CD1c-positive myeloid dendritic cell (primary cell): Measurements from ENCODE around the gene ATP4B.

ENCODE experiments used
- DNase-seq: peaks from one replicate; pipeline ENCODE4 v3.0.0-alpha.2; 2016; ENCODE audit errors: extremely low spot score

ATP4B gene

GRCh38 chr13:113657851-113658741 is at the start of gene ATP4B:
ATP4B (minus strand) TSS chr13:113658198; CDS start chr13:113658144, 54 bp downstream.
- no peak for DNase-seq

- no peak for DNase-seq
Observed at GRCh38 chr13:113672002-113672651, 14.1 kb upstream of the ATP4B start.

- no peak for DNase-seq
Observed at GRCh38 chr13:113671066-113672001, 13.3 kb upstream of the ATP4B start.

GRCh38 chr13:113670541-113670940 is 12.5 kb upstream of the ATP4B start:
- no peak for DNase-seq

GRCh38 chr13:113669755-113670341 is 11.8 kb upstream of the ATP4B start:
- no peak for DNase-seq

- no peak for DNase-seq
Observed at GRCh38 chr13:113669231-113669754, 11.3 kb upstream of the ATP4B start.

- DNase-seq = no peak
Observed at GRCh38 chr13:113668491-113668971, 10.5 kb upstream of the ATP4B start.

- no peak for DNase-seq
Observed at GRCh38 chr13:113667771-113668490, 9.9 kb upstream of the ATP4B start.

GRCh38 chr13:113666951-113667701 is 9.1 kb upstream of the ATP4B start, which contains the start of gene GRK1:
GRK1 (plus strand) TSS chr13:113667219; CDS start chr13:113667387, 168 bp downstream.
- DNase-seq = no peak

- DNase-seq = no peak
Observed at GRCh38 chr13:113666329-113666670, 8.3 kb upstream of the ATP4B start.

- DNase-seq = no peak
Observed at GRCh38 chr13:113665597-113666328, 7.8 kb upstream of the ATP4B start.

GRCh38 chr13:113664751-113665596 is 7.0 kb upstream of the ATP4B start:
- DNase-seq = no peak

GRCh38 chr13:113663934-113664333 is 5.9 kb upstream of the ATP4B start:
- no peak for DNase-seq

- no peak for DNase-seq
Observed at GRCh38 chr13:113661509-113661908, 3.5 kb upstream of the ATP4B start.

GRCh38 chr13:113660066-113660465 is 2.1 kb upstream of the ATP4B start:
- DNase-seq = no peak

- DNase-seq = no peak
Observed at GRCh38 chr13:113659337-113659736, 1.3 kb upstream of the ATP4B start.

- no peak for DNase-seq
Observed at GRCh38 chr13:113658836-113659235, 838 bp upstream of the ATP4B start.
